GM12865 (cell line): ENCODE measurements around the gene PKNOX2.

Experiments
- DNase-seq: peaks from one replicate; pipeline ENCODE4 v3.0.0; 2010; ENCODE audit warnings: low read depth
- H3K4me3 ChIP-seq: 2 replicates; pipeline ENCODE4 v1.5.1; 2011; ENCODE audit warnings: mild to moderate bottlenecking, low read depth, low read length, control low read depth
- TF ChIP-seq, protein P1 (sequence below): IDR thresholded peaks from 2 replicates; pipeline ENCODE4 v1.5.1; 2011; ENCODE audit warnings: low read length, control low read depth, low read depth, inconsistent platforms; ENCODE audit not compliant: insufficient read depth; ENCODE audit errors: missing control alignments

The PKNOX2 gene

DNA sequence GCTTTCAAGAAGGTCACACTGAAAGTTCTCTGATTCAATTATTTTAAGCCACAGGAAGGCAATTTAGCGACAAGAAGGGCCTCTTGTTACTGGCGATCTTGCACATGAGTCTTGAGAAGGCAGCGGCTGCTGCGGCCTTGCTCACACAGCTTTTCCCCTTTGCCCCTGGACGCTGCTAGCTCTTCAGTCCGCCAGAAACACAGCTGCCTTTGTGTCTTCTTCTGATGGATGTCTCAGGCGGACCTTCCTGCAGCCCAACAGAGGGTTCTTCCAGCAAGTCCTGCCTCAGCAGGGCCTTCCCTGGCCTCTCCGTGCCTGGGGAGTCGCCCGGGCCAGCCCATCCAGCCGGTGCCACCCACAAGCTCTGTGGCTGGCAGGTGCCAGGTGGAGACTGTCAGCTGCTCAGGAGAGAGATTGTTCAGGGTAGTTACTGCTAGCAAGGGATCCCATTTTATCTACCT is 59.4 kb downstream of the PKNOX2 start:
- TF ChIP-seq, protein P1, sequence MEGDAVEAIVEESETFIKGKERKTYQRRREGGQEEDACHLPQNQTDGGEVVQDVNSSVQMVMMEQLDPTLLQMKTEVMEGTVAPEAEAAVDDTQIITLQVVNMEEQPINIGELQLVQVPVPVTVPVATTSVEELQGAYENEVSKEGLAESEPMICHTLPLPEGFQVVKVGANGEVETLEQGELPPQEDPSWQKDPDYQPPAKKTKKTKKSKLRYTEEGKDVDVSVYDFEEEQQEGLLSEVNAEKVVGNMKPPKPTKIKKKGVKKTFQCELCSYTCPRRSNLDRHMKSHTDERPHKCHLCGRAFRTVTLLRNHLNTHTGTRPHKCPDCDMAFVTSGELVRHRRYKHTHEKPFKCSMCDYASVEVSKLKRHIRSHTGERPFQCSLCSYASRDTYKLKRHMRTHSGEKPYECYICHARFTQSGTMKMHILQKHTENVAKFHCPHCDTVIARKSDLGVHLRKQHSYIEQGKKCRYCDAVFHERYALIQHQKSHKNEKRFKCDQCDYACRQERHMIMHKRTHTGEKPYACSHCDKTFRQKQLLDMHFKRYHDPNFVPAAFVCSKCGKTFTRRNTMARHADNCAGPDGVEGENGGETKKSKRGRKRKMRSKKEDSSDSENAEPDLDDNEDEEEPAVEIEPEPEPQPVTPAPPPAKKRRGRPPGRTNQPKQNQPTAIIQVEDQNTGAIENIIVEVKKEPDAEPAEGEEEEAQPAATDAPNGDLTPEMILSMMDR, result no peak
- DNase-seq, result no peak
- H3K4me3 ChIP-seq, result no peak overlapping the region

DNA sequence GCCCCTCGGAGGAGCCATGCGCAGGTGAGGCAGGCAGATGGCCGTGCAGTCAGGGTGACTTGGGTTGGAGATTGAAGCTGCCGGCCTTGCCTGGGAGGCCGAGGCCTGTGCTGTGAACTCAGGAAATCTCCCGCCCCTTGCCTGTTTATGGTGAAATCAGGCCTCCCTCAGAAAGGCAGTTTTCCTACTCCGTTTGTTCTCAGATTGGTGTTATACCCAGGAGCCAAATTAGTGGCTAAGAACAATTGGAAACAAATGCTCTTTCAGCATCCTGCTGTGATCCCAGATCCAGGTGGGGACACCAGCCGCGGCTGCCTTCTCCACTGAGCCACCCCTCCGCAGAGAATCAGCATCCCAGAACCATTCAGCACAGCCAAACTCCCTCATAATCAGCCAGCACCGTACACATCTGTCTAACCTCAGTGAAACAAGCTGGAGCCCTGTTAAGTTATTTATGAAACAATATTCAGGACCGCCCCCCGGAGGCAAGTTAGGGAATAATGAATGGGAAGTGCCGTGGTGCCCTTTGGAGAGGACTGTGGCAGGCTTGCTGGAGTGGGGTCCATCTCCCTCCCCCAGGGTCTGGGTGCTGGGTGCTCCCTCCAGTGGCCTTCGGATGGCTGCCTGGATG is 60.0 kb downstream of the PKNOX2 start:
- no peak for DNase-seq
- TF ChIP-seq, protein P1, result no peak
- H3K4me3 ChIP-seq, result no peak overlapping the region

DNA sequence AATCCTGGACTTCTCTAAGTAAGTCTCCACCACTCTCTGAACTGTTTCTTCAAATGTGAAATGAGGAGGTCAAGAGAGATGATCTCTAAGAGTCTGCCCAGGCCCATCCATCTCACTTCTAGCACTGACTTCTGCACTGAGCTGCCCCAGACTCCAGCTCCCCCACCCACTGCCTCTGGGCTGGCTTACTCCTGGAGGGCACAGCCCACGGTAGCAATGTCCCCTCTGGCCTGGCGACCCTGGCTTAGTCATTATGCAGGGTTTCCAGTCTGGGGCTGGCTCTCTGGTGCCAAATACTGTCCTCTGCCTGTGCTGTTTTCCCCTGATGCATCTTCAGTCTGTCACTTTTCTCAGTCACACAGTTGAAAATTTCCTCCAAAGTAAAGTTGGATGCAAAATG is 60.9 kb downstream of the PKNOX2 start:
- no peak overlapping the region for H3K4me3 ChIP-seq
- DNase-seq, result no peak
- TF ChIP-seq, protein P1, result no peak

DNA sequence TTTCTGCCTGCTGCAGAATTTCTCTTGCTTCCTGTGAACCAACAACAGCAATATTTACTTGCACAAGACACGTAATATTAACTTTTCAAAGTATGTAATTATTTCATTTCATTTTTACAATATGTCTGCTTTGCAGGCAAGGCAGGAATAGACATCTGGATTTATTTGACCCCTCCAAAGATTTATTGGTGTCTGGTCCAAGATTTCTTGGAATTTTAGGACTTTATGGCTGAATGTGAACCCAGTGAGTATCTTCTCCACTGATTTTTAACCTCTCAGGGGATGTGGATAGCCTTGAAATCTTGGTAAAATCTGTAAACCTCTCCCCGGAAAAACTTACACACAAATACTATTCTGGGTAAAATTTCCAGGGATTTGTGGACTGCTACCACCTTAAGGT is 61.5 kb downstream of the PKNOX2 start:
- no peak for DNase-seq
- TF ChIP-seq, protein P1, result no peak
- no peak overlapping the region for H3K4me3 ChIP-seq

DNA sequence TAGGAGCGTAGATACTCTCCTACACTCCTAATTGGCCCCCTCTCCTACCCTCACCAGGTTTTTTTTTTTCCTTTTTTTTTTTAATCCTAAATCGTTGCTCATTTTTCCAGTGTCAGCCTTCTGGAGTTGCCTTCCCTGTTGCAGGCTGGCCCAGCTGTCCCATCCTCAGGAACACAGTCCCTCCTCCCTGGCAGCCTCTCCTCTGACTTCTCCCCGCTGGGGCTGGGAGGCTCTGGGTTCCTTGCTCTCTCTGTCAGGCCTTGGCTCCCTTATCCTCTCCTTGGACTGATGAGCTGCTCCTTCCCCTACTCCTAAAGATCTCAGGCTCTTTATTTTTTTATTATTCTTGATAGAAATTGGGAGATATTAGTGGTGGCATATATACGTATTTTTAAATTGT is 62.2 kb downstream of the PKNOX2 start:
- TF ChIP-seq, protein P1, result no peak
- no peak for DNase-seq
- no peak overlapping the region for H3K4me3 ChIP-seq

DNA sequence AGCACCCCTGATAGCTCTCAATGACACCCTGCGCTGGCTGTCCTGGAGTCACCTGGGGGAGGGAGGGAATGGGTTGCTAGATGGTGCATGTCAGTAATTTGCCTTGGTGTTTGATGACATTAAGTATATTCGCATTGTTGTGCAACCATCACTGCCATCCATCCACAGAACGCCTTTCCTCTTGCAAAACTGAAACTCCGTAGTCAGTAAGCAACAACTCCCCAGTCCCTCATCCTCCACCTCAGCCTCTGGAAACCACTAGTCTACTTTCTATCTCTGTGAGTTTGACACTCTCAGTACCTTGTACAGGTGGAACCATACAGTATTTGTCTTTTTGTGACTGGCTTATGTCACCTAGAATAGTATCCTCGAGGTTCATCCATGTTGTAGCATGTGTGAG is 62.6 kb downstream of the PKNOX2 start:
- DNase-seq, result no peak
- H3K4me3 ChIP-seq, result no peak overlapping the region
- TF ChIP-seq, protein P1, result no peak

DNA sequence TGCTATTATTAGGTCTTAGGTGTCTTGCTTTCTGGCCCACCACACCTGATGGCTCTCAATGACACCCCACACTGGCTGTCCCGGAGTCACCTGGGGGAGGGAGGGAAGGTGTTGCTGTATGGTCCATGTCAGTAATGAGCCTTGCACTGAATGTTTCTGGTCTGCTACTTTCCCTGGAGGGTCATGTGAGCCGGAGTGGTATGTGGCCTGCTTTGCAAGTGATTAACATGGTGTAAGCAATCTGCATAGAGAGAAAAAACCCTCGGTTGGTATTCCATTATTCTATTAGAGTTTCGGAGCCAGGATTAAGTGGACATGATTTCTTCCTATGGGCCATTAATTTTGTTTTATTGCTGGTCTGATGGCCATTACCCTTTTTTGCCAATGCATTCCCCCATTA is 63.9 kb downstream of the PKNOX2 start:
- TF ChIP-seq, protein P1, result no peak
- no peak overlapping the region for H3K4me3 ChIP-seq
- no peak for DNase-seq
